Natural killer cell (primary cell): Measurements from ENCODE around the gene SERTAD3. TPM values are rescaled to one million over a fixed set of nuclear protein-coding genes. Genes with fewer than 3 reads are reported as not detected.

Source experiments
- ATAC-seq, 3 donors: fragments of 150-1000 bp in 2 of 3; fragments of 200-7000 bp in 1 of 3; cut with Tn5 transposase; 1 replicate in 1 of 3; 2 replicates in 2 of 3; pipeline ENCODE4 v1.10.0; 2021; ENCODE audit warnings: mild to moderate bottlenecking in 2 of 3, moderate library complexity in 2 of 3
- DNase-seq, 2 donors: peaks; one replicate each; pipeline versions ENCODE4 v3.0.0 to v3.0.0-alpha.2; 2013 to 2021; ENCODE audit warnings: mixed read lengths in 1 of 2
- H3K27ac ChIP-seq: one replicate; pipeline ENCODE4 v1.5.1; 2013; ENCODE audit warnings: mild to moderate bottlenecking, low read length
- H3K27me3 ChIP-seq: one replicate; pipeline ENCODE4 v1.6.1; 2013; ENCODE audit warnings: low read length; ENCODE audit not compliant: control insufficient read depth, insufficient read depth
- H3K36me3 ChIP-seq: one replicate; pipeline ENCODE4 v1.6.1; 2013; ENCODE audit warnings: low read length; ENCODE audit not compliant: control insufficient read depth, insufficient read depth
- H3K4me1 ChIP-seq: one replicate; pipeline ENCODE4 v1.6.1; 2013; ENCODE audit warnings: low read length; ENCODE audit not compliant: control insufficient read depth, insufficient read depth
- H3K4me3 ChIP-seq: one replicate; pipeline ENCODE4 v1.5.1; 2013; ENCODE audit warnings: low read length
- H3K9me3 ChIP-seq: one replicate; pipeline ENCODE4 v1.6.1; 2013; ENCODE audit warnings: low read length; ENCODE audit not compliant: control insufficient read depth, insufficient read depth
- H3K27ac Mint-ChIP-seq, 2 donors: one replicate each; pipeline ENCODE4 v1.8.0; 2022; ENCODE audit warnings: mild to moderate bottlenecking in 2 of 2, mixed read lengths in 2 of 2, moderate library complexity in 1 of 2
- H3K27me3 Mint-ChIP-seq, 2 donors: one replicate each; pipeline ENCODE4 v1.8.0; 2022; ENCODE audit warnings: low read depth in 2 of 2, mixed read lengths in 2 of 2
- H3K36me3 Mint-ChIP-seq: one replicate; pipeline ENCODE4 v1.8.0; 2022; ENCODE audit warnings: mixed read lengths
- H3K4me1 Mint-ChIP-seq, 2 donors: one replicate each; pipeline ENCODE4 v1.8.0; 2022; ENCODE audit warnings: mixed read lengths in 2 of 2
- H3K4me3 Mint-ChIP-seq: one replicate; pipeline ENCODE4 v1.8.0; 2022; ENCODE audit warnings: mild to moderate bottlenecking, moderate library complexity, mixed read lengths
- H3K9me3 Mint-ChIP-seq, 2 donors: one replicate each; pipeline ENCODE4 v1.8.0; 2022; ENCODE audit warnings: mixed read lengths in 2 of 2
- WGBS: methylation state at CpG from one replicate; pipeline ENCODE4 v1.1.7; 2013; ENCODE audit warnings: missing lambda C conversion rate; ENCODE audit not compliant: insufficient coverage; 5-methylcytosine and 5-hydroxymethylcytosine counted together
- intact Hi-C: fragments of 100-400 bp; cut with micrococcal nuclease; formaldehyde crosslinking; loops from one replicate; pipeline ENCODE4 v1.14.2; 2022
- total RNA-seq, 4 donors: library from RNA; stranded (reverse); fragments of 120-200 nt in 1 of 4; gene quantifications; one replicate each; pipeline versions ENCODE4 v1.2.3 to v1.2.4, GENCODE V29; 2013 to 2022
- TF ChIP-seq, protein P1 (sequence below): fragments of 200-600 bp; IDR thresholded peaks from one replicate; pipeline ENCODE4 v1.8.0; 2022; ENCODE audit warnings: antibody characterized with exemption

SERTAD3 gene
- total RNA-seq, 3 donors from 2014 or later (not counting 1 experiment from before 2014, with no cell fraction given) = 57.3 to 102 (median 83.3) TPM

DNA sequence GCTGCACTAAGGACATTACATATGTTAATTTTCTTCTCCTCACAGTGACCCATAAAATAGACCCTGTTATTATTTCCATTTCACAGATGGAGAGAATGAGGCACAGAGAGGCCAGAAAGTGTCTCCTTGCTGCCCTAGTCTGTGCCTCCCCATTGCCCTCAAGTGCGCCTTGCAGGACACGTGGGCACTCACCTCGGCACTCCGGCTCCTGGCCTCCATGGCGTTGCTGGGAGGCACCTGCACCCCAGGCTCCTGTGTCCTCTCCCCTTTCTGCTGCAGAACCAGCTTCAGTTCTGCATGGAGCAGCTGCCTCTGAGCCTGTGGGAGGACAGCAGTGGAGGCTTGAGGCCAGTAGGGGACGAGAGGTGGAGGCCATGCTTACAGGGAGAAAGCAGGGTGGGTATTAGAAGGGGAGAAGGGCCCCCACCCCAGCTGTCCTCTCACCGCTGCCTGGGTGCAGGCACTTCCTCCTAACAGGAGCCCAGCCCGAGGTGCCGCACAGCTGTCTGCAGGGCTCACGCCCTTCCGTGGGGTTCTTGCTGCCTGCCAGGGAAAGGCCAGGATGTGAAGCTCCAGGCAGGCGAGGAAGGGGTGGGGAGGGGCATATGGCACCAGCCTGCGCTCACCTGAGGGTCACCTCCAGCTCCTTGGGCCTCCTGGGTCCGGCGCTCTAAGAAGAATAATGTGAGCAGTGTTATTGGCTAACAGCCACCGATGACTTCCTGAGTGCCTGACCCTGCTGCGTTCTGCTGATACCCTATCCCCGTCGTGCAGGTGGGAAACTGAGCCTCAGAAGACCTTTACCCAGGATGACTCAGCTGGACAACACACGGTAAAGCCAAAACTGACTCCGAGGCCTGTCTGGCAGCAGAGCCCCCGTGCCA lies 36.2 kb downstream of the SERTAD3 start:
- no peak for ATAC-seq
- no peaks in the 10 kb centered on the region for H3K27me3 Mint-ChIP-seq
- H3K36me3 Mint-ChIP-seq = no peaks in the 10 kb centered on the region
- Histone ChIP-seq H3K9me3 (no peaks in the 10 kb centered on the region), H3K36me3 (no peaks in the 10 kb centered on the region), H3K4me1 (peaks cover 35% of the 10 kb centered on the region), H3K27ac (peak overlapping the region; percentile 3), H3K4me3 (no peak overlapping the region), H3K27me3 (no peaks in the 10 kb centered on the region)
- peak overlapping the region; percentile 17 for H3K4me3 Mint-ChIP-seq
- peak overlapping the region in 1 of 2 donors; percentile 24 for H3K27ac Mint-ChIP-seq
- 44% methylated on average over 22 of the region's 22 CpGs for WGBS
- peaks cover 16 to 31% of the 10 kb centered on the region in 2 donors for H3K4me1 Mint-ChIP-seq
- TF ChIP-seq, protein P1, sequence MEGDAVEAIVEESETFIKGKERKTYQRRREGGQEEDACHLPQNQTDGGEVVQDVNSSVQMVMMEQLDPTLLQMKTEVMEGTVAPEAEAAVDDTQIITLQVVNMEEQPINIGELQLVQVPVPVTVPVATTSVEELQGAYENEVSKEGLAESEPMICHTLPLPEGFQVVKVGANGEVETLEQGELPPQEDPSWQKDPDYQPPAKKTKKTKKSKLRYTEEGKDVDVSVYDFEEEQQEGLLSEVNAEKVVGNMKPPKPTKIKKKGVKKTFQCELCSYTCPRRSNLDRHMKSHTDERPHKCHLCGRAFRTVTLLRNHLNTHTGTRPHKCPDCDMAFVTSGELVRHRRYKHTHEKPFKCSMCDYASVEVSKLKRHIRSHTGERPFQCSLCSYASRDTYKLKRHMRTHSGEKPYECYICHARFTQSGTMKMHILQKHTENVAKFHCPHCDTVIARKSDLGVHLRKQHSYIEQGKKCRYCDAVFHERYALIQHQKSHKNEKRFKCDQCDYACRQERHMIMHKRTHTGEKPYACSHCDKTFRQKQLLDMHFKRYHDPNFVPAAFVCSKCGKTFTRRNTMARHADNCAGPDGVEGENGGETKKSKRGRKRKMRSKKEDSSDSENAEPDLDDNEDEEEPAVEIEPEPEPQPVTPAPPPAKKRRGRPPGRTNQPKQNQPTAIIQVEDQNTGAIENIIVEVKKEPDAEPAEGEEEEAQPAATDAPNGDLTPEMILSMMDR = no peak
- H3K9me3 Mint-ChIP-seq = no peaks in the 10 kb centered on the region
- intact Hi-C loops = no loop called here
- DNase-seq = peak in 1 of 2 donors; percentile 8

DNA sequence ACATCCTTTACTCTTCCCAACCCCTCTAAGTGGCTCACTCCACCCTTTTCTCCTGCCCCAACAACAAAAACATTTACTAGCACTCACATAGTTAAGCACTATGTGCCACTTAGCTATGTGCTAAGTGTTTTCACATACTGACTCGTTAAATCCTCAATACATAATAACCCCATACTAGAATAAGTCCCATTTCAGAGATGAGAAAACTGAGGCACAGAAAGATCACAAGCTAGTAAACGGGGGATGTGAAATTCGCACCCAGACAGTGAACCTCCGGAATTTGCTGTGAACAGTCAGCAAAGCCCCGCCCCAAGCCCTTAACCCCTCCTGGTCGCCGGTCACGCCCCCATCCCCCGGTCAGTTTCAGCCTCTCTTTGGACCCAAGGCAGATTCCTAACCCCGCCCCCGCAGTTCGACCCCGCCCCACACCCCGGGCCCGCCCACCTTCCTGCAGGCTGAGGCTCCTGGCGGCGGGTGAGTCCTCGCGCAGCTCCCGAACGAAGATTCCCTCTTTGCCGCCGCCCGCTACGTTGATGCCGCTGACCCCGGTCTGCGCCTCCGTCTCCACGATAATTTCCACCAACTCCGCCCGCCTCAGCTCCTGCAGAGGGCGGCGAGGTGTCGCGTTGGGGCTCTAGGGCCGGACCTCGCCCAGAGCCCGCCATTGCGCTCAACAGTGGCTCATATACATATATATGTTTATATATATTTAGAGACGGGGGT lies 40.7 kb downstream of the SERTAD3 start:
- TF ChIP-seq, protein P1 = no peak

DNA sequence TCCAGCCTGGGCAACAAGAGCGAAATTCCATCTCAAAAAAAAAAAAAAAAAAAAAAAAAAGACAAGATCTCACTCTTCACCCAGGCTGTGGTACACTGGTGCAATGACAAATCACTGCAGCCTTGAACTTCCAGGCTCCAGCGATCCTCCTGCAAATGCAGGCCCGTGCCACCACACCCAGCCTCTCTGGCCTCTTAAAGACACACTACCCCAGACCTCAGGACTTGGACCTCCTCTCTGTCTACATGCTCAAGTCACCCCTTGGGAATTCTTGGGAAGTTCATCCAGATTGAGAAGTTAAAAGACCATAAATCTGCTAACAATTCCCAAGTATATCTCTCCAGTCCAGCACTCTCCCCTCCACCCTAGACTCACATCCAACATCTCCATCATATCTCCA lies 43.6 kb downstream of the SERTAD3 start:
- H3K4me3 Mint-ChIP-seq = no peak overlapping the region
- no peaks in the 10 kb centered on the region for H3K27me3 ChIP-seq
- no peak overlapping the region for H3K4me3 ChIP-seq
- DNase-seq (no peak), ATAC-seq (no peak)
- no peaks in the 10 kb centered on the region for H3K9me3 Mint-ChIP-seq
- H3K9me3 ChIP-seq = no peaks in the 10 kb centered on the region
- peaks cover 27% of the 10 kb centered on the region for H3K4me1 ChIP-seq
- H3K4me1 Mint-ChIP-seq = peaks cover 10 to 27% of the 10 kb centered on the region in 2 donors
- H3K36me3 ChIP-seq = no peaks in the 10 kb centered on the region
- WGBS = 93% methylated on average over 2 of the region's 3 CpGs
- intact Hi-C loops = no loop called here
- H3K36me3 Mint-ChIP-seq = no peaks in the 10 kb centered on the region
- no peak overlapping the region for H3K27ac ChIP-seq
- H3K27me3 Mint-ChIP-seq = no peaks in the 10 kb centered on the region
- H3K27ac Mint-ChIP-seq = no peak overlapping the region
- TF ChIP-seq, protein P1 = no peak

More for the DNA sequence above, 40.7 kb downstream of the SERTAD3 start:
- peak overlapping the region; percentile 66 for H3K27ac ChIP-seq
- no peaks in the 10 kb centered on the region for H3K27me3 Mint-ChIP-seq
- intact Hi-C loops = no loop called here
- no peaks in the 10 kb centered on the region for H3K36me3 ChIP-seq
- H3K4me1 Mint-ChIP-seq = peaks cover 16 to 36% of the 10 kb centered on the region in 2 donors
- H3K36me3 Mint-ChIP-seq = no peaks in the 10 kb centered on the region
- H3K4me3 ChIP-seq = peak overlapping the region; percentile 70
- peak overlapping the region; percentile 97 for H3K4me3 Mint-ChIP-seq
- WGBS = 0% methylated on average over 36 of the region's 41 CpGs
- no peaks in the 10 kb centered on the region for H3K9me3 ChIP-seq
- no peaks in the 10 kb centered on the region for H3K27me3 ChIP-seq
- ATAC-seq = peak; percentile 70 to 84 (median 74)
- peak; percentile 76 to 80 for DNase-seq
- H3K4me1 ChIP-seq = peaks cover 30% of the 10 kb centered on the region
- H3K27ac Mint-ChIP-seq = peak overlapping the region; percentile 79 to 86
- H3K9me3 Mint-ChIP-seq = no peaks in the 10 kb centered on the region
